EL (cell line): Measurements from ENCODE around the gene ACTR6.
"Not testable (repeated sequence)": the region's sequence is repeated elsewhere in the genome, so short reads cannot be mapped to it uniquely, and the experiment has no call there.

ENCODE experiments used
- DNase-seq: peaks from one replicate; pipeline ENCODE4 v3.0.0-alpha.2; 2016

ACTR6 gene

DNA sequence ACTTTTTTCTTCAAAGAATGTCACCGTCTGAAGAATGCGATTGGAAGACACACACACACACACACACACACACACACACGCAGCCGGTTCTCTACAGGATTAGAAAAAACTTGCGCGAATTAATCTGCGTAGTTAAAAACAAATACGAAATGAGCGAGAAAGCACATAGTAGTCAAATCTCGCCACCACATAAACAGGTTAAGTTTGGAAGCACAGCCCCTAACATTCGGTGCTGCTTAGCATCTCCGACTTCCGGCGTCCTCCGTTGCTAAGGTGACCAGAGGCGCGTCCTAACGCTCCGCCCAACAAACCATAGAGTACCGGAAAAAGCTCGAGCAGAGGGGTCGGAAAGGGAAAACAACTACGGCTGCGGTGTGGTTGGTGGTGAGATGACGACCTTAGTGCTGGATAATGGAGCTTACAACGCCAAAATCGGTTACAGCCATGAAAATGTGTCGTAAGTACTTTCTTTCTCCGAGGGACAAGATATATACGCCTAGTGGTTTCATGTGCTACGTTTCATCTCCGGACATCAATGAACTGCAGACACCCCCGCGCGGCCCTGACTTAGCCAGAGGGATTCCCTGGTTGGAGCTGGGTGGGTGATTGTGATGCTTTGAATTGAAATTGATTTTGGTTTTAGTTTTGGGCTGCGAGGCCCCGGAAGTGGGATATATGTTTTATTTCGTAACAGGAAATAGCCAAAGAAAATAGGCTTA is at the start of gene ACTR6:
TSS of gene ACTR6 (plus strand) at position 353 of the 719 bp plus-strand sequence. CDS start at position 390, 37 bp downstream.
- peak; percentile 95 for DNase-seq

DNA sequence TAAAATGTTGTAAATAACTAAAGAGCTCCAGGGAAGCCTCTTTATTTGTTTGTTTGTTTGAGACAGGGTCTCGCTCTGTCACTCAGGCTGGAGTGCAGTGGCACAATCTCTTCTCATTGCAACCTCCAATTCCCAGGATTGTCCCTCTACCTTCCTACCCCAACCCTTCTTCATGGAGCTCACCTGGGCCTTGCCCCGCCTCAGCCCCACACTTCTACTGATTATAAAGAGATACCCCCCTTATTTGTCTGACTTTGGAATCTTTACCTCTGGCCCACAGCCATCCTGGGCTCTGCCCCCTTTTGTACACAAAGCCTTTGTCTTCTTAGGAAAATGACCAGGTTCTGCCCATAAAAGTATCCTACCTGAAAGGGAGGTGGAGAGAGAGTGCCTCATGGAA is 48.8 kb upstream of the ACTR6 start:
- no peak for DNase-seq

DNA sequence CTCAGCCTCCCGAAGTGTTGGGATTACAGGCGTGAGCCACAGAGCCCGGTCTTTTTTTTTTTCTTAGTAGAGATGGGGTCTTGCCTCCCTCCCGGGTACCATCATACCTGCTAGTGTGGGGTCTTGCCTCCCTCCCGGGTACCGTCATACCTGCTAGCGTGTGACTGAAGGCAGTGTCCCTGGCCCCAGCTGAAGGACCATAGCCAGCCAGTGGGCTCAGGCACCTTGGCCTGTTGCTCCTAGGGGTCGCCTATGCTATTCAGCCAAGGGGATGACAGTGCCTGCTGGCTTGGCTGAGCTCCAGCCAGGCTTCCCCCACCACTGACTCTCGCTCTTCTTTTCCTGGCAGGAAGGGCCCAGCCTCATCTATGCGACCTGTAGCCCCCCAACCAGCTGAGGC is 47.5 kb upstream of the ACTR6 start:
- DNase-seq = no peak

DNA sequence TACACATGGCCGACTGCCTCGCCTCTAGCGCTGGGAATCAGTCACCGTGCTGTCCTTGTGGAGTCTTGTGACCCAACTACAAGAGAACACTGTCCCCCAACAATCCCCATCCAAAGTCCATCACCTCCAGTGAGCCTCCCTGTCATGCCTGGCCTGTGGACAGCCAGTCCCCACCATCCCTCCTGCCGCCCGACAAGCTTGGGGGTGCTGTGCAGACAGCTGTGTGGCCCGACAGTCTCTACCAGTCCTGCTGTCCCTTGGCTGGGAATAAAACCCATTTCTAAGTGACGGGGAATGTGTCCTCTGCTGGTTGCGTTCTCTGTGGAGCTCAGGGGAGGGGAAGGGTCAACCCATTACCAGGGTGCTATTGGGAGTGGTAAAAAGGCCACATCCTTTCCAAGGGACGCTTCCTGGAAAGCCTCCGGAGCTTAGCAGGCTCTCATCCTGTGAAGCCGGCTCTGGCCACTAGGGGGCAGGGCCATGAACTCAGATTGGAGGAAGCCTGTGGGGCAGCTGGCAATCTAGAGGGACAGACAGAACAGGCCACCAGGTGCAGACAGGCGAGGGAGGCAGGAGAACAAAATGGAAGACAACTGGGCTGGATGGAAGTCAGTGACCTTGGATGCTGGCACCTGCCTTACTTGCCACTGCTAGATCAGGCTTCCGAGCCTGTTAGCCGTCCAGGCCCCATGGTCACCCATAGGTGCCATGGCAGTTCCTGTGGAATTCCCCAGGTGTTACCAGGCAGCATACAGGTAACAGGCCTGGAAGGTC is 46.0 kb upstream of the ACTR6 start:
- peak; percentile 68 for DNase-seq

DNA sequence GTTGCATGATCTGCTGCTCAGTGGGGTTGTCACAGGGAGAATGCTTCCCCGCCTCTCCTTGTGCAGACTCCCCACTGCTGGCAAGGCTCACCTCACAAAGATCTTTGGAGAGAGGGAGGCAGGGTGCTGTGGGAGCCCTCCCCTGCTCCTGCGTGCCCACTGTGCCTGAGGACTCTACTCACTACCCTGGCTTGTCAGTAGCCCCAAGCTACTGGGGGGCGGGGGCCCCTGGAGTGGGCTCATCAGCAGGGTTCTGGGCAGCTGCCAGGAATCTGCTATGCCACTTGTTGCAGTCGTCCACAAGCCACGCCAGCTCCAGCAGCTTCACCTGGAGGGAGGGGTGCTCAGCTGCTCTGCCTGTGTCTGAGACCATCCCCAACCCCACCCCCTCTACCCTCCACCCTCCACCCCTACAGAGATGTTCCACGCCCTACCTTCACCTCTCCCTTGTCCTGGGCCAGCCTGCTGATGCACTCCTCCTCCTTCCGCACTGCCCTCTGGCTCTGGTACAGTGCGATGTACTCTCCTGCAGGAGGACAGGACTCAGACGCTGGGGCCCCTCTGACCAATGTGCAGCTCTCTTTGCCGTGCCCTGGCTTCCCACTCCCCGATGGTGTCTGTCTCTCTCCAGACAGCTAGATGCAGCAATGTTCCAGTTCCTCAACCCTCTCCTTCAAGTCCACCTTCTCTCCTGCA is 43.7 kb upstream of the ACTR6 start:
- no peak for DNase-seq

- DNase-seq = no peak
Observed at GRCh38 chr12:100157427-100157821, 43.2 kb upstream of the ACTR6 start.

- DNase-seq = no peak
Observed at GRCh38 chr12:100158535-100158934, 42.1 kb upstream of the ACTR6 start.

- DNase-seq = no peak
Observed at GRCh38 chr12:100159391-100160104, 41.1 kb upstream of the ACTR6 start.

- peak; percentile 62 for DNase-seq
Observed at GRCh38 chr12:100163416-100164152, 37.0 kb upstream of the ACTR6 start.

- DNase-seq = no peak
Observed at GRCh38 chr12:100164153-100164704, 36.4 kb upstream of the ACTR6 start.

DNA sequence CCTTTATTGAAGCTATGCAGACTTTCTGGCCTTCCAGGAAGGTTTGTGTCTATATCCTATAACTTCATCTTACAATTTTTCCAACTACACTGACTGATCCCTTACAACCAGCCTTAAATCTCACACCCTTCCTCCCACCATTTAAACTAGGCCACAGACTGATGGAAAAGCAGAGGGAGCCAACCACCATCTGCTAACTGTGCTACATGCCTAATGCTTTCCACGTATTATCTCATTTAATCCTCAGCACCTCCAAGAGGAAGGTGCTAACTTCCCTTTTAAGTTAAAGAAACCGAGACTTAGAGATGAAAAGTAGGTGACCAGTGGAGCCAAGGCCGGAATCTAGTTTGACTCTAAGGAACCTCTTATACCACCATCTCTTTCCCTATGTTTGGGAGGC is 35.3 kb upstream of the ACTR6 start:
- no peak for DNase-seq

- DNase-seq = no peak
Observed at GRCh38 chr12:100166232-100166631, 34.4 kb upstream of the ACTR6 start.

- DNase-seq = peak; percentile 10
Observed at GRCh38 chr12:100168562-100168961, 32.1 kb upstream of the ACTR6 start.

DNA sequence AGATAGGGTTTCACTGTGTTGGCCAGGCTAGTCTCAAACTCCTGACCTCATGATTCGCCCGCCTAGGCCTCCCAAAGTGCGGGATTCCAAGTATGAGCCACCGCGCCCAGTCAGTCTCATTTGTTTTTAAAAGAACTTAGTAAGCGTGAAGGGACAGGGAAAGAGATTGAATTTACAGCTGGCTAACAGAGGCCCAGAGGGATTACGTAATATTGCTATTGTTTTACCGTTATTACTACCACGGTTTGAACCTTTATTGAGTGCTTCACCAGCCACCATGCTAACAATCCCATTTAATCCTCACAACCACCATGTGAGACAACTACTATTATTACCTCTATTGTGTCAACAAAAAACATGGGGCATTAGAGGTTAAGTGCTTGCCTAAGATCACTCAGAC is 31.3 kb upstream of the ACTR6 start:
- DNase-seq = no peak

GRCh38 chr12:100170313-100170858 is 30.2 kb upstream of the ACTR6 start:
- DNase-seq = no peak

DNA sequence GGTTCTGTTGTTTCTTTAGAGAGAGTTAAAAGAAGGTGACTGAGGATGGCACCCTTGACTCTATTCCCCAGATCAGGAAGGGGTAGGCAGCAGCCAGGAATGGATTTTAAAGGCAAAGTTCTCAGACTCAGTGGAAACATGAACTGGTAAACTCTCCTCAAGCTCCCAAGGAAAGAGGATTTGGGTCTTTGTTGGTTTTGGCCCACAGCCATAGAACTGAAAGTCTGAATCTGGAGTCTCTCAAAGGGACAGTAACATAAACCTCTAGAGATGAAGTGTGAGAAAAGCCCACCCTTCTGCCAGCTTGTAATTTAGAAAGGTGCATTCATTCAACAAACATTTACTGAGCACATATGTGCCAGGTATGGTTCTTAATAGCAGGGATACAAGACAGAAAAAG is 29.4 kb upstream of the ACTR6 start:
- no peak for DNase-seq

DNA sequence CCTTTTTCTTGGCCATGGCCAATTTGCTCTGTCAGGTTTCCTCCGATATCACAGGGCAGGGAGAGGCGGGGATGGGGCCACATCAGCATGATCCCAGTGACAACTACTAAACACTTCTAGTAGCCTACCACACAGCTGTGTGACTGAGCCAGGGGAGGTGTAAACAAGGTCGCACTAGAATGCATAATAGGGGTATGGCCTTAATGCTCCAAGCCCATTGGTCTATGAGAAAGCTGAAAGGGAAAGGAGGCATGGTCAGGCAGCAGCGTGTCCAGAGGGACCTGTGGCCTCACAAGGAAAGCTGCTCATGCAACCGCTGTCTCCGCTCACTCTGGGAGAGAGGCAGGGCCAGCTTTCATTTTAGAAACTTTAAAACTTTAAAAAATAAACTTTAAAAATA is 27.5 kb upstream of the ACTR6 start:
- DNase-seq = no peak

DNA sequence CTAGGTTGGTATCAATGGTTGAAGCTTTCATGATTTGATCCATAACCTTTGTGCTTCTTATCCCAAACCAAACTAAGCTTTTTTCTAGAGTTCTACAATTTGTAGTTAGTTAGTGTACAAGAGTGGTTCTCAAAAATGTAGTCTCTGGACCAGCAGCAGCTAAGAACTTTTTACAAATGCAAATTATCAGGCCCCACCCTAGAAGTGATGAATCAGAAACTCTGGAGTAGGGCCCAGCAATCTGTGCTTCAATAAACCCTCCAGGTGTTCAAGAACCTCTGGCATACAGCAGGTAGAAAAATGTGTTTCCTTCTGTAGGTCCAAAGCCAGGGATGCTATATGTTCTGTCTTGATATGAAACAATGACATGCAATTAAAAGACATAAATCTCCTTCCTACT is 26.1 kb upstream of the ACTR6 start:
- DNase-seq = no peak

DNA sequence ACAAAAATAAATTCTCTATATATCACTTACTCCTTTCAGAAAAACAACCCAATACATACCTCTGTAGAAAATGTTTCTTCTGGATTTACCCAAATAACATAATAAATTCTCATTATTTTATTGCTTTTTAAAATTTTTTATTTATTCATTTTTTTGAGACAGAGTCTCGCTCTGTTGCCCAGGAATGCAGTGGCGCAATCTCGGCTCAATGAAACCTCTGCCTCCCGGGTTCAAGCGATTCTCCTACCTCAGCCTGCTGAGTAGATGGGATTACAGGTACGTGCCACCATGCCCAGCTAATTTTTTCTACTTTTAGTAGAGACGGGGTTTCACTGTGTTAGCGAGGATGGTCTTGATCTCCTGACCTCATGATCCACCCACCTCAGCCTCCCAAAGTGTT is 24.1 kb upstream of the ACTR6 start:
- DNase-seq = not testable (repeated sequence)

DNA sequence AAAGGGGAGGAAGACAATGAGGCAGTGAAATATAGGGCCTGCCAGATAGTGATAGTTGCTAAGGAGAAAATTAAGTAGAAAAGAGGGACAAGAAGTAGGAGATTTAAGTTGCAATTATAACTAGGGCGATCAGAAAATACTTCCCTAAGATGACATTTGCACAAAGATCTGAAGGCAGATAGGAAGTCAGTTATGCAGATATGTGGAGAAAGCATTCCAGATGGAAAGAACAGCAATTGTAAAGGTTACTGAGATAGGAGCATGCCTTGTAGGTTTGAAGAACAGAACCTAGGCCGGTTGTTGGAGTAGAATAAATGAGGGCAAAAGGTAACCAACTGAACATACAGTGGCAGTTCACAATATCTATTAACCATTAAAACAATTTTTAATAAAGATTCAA is 21.4 kb upstream of the ACTR6 start:
- no peak for DNase-seq

- no peak for DNase-seq
Observed at GRCh38 chr12:100184549-100185145, 16.0 kb upstream of the ACTR6 start.
